Stimulated activated CD4-positive, alpha-beta T cell treated with anti-CD3 and anti-CD28 coated beads, TNF-alpha, amount 100 ng/mL, for 48 hours (primary cell): Measurements from ENCODE around the gene ALK.
A peak's percentile ranks its signal among the peaks of the same experiment; 100 is the strongest.
"Not testable (repeated sequence)": the region's sequence is repeated elsewhere in the genome, so short reads cannot be mapped to it uniquely, and the experiment has no call there.

Experiments
- DNase-seq, 3 donors: peaks; one replicate each; pipeline ENCODE4 v3.0.0-alpha.2; 2020; ENCODE audit warnings: low read depth in 3 of 3

The ALK gene

DNA sequence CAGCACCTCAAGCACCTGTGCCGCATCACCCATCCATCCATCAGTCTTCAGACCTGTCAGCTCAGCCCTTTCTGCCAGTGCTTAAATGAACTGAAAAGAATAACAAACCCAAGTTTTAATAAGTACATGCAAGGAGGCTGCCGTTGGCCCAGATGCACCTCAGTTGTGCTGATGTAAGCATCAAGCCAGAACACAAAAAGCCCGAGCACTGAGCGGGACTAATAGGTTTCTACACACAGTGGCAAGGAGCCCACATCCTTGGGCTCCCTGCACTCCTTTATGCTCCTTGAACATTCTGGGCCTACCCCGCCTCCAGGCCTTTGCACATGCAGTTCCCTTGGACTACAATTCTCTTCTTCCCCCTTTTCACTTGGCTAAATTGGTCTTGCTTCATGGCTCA lies 165.6 kb downstream of the ALK start:
- DNase-seq: no peak

DNA sequence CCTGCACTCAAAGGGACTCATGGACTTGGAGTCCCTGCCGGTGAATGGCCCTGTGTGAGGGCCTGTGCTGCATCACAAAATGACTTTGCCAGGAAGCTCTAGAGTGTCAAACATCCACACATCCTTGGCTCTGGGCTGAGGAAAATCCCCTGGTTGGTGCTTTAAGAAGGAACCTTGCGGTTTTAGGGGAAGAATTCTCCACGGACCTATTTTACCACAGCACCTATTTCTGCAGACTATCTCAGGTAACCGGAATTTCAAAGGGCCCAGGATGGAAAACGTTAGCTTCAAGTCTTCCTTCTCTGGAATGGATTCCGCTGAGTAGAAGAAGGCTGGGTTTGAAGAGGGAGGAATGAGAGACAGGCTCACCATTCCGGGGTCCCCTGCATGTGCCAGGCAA lies 166.2 kb downstream of the ALK start:
- no peak for DNase-seq

DNA sequence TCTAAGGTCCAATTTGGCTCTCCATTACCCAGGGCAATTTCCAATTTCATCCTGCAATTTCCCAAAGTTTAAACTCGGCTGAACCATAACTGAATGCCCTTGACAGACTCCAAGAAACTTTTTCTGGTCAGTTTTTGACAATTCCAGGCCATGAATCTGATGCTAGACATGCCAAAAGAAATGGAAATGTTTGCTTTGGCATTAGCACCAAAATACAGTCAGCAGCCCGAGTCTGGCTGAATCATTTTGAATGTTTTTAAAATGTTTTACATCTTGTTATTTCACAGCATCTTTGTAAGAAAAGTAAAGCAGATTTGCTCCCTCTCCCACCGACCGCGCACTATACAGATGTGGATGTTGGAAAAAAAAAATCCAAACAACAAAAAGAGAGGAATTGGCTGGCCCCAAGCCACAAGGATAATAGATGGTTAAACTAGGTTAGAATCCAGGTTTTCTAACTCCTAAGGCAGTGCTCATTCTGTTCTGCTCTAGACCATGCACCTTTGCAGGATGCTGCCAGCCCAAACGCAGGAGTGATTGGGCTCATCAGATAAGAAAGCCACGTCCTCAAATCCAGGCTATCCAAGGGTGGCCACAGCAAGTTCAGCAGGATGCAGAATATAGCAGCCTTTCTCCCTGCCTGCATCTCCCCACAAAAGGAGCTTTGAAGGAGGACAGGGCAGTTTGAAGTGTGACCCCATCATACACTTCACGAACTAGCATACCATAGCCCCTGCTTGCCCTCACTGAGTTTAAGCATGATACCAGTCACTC lies 167.5 kb downstream of the ALK start:
- DNase-seq: no peak

DNA sequence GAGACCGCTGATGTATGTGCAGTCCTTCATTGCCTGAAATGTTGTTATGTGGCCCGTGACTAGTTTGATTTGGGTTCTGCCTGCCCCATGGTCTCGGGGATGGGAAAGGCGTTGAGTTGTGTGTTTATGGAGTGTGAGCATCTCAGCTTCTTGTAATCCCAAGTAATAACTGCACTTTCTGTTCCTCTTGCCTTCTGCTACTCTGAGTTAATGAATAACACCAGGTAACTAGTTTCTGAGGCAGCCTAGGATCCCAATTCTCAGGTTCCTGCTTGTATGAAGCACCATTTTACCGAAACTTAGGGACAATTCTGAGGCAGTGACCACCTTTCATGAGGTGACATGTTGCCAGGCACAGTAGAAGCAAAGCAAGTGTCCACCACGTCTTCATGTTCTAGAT lies 170.0 kb downstream of the ALK start:
- DNase-seq: no peak

DNA sequence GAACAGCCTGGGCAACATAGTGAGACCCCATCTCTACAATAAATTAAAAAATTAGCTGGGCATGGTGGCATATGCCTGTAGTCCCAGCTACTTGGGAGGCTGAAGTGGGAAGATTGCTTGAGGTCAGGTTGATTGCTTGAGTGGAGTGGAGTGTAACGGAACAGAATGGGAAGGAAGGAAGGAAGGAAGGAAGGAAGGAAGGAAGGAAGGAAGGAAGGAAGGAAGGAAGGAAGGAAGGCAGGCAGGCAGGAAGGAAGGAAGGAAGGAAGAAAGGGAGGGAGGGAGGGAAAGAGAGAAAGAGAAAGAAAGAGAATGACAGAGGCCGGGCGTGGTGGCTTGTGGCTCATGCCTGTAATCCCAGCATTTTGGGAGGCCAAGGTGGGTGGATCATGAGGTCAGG lies 170.9 kb downstream of the ALK start:
- DNase-seq: not testable (repeated sequence)

DNA sequence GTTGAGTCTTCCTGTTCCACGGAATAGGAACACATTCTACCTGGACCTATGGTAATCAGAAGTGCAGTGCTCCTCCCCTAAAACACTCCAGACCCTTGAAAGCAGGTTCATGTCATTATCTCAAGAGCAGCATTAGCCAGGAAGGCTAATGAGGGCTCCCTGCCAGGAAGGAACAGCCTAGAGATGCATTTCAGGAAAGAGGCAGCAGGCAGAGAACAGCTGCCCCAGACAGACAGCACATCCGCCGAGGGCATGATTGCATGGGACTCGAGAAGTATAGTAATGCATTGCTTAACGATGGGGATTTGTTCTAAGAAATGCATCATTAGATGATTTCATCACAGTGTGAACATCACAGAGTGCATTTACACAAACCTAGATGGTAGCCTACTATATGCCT lies 171.5 kb downstream of the ALK start:
- no peak for DNase-seq

DNA sequence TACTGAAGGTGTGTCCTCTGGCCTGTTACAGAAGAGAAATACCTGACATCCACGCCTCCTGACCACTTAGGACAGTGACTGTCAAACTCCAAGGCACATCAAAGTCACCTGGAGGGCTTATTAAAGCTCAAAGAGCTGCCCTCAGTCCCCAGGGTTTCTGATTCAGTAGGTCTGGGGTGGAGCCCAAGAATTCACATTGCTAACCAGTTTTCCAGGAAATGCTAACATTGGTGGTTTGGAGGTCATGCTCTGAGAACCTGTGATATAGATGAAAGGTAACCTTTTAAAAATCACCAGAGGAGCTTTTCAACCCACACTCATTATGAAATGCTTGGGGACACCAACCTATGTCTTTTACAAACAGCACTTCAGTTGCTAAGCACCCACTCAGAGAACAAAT lies 172.3 kb downstream of the ALK start:
- no peak for DNase-seq

DNA sequence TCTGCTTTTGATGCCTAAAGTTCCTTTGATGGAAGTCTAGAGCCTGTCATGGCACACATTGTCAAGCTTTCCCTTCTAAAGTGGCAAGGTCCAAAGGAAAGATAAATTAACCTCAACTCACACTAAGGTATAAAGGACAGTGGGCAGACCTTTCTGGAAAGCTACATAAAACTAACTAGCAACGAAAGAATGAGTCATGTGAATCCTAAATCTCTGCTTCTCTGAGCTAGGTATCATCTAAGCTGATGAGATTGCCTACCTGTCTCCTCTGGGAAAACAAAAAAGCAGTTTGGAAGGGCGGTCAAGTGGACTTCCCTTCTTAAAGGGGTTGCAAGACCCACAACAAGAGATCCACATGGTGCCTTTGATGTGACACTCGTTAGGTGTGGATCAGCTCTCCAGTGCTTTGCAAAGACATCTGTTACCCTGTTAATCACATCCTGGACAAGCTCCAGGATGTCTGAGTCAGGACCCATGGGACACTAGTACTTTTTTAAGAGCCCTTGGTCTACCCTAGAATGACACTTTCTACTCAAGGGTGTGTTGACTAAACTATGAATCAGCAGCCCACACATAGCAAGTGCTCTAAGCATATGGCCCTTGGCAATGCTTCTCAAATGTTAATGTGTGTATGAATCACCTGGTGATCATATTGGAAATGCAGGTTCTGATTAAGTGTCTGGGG lies 173.5 kb downstream of the ALK start:
- DNase-seq: peak; percentile 1 to 7 (median 1)

DNA sequence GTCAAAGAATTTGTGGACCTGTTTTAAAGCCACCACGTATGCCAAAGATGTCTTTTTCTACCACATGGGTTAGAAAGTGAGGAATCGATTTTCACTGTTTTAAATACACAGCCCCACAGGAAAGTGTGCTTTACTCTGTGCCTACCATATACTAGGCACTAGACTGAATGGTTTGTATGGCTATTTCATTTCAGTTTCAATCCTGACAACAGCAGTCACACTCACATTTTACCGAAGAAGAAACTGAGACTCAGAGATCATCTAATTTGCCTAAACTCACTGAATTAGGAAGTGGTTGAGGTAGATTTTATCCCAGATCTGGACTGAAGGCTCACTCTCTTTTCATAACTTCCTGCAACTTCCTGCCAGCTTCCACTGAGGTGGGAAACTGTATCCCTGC lies 176.4 kb downstream of the ALK start:
- DNase-seq: no peak

DNA sequence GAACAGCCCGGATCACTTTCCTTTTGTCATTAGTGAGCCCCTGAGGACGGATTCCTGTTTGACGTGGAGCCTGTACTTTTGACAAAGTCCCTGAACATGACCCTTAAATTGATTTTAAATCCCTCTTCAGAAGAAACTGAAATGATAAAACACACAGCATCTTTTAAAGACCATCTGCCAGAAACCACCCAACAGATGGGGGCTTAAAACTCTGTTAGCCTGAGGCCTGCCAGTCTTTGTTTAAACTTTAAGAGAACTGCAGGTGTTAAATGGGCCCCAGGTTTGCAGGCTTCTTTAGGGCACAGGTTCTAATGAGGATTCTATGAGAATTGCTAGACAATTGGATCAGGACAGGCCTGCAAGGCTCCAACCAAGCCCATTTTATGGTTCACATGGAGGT lies 177.9 kb downstream of the ALK start:
- DNase-seq: no peak

DNA sequence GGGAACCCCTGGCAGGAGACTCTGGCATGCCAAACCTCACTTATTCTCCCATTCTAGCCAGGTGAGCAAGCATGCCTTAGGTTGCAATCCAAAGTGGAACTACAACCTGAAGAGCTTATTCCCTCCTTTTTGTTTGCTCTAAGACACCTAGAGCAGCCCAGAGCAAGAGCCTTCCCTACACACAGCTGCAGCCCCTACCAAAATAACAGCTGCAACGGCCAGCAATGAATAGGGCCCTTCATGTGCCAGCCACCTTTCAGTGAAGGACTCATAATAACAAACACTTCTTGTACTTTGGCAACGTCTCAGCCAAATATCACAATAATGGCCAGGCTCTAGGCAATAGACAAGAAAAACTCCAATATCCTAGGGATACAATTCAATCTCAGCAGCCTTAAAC lies 178.7 kb downstream of the ALK start:
- no peak for DNase-seq

DNA sequence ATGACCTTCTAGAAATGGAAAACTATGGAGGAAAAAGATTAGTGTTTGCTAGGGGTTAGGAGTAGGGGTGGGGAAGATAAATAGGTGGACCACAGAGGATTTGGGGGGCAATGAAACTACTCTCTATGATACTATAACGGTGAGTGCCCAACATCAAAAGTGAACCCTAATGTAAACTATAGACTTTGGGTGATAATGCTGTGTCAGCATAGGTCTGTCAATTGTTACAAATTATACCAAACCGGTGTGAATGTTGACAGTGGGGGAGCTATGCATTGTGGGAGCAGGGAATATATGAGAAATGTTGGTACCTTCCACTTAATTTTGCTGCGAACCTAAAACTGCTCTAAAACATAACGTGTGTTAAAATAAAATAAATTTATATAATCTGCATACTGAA lies 180.3 kb downstream of the ALK start:
- DNase-seq: no peak

DNA sequence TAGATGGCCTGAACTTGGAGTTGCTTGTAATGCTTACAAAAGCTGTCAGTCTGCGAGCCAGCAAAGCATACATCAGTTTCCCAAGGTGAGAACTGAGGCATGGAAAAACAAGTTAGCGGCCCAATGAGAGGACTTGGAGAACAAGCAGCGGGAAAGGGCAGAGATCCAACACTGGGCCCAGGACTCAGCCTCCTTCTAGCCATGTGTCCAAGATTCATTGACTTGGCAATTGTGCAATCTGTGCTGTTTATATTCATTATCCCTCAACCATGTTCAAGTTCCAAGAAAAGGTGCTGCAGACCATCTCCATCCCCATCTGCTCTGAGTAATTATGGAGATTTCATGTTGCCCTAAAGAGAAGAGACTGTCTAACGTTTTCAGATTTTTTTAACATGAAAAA lies 187.4 kb downstream of the ALK start:
- DNase-seq: no peak

DNA sequence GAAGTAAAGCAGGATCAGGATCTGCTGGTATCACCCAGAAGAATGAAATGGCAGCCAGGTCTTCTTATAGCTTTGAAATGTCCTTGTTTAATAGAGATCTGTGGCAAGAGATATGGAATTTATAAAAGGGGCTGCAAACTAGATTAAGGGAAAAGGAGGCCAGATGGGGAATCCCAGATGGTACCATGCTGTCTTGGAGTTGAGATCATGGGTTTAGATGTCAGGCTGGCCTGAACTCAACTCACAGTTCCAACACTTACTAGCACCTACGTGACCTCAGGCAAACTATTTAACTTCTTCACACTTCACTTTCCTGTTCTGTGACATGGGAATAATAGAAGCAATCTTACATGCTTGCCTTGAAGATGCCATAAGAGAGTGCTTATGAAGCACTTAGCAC lies 188.2 kb downstream of the ALK start:
- no peak for DNase-seq

DNA sequence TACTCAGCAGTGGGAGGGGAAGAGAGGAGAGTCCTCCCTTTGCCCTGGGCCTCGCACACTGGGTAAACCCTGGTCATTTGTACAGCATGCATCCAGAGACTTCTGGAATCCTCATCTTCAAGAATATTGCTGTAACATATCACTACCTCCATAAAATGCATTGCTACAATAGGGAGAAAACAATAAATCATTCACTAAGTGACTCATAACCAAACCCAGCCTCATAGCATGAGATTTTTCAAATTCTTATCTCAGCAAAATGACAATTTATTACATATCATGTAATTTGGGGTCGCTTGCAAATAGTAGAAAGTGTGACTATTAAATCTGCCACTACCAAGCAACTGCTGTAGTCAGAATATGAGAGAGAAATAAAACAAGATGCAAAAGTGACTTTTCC lies 189.4 kb downstream of the ALK start:
- DNase-seq: no peak

DNA sequence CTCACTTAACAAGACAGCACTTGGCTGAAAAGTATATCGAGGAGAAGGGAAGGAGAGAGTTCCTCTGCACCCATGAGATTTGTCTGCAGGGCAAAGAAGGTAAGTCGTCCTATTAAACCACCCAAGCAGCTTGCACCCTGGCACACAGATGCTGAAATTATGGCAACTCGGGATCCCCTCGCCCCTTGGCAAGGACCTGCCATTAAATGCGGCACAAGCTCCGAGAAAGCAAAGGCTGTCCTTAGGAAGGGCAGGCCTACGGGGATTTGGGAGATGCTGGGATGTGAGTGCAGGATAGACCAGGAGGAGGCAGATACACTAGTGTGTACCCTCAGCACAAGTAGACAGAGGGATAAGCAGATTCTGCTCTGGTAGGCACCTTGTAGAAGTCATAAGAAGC lies 191.5 kb downstream of the ALK start:
- no peak for DNase-seq

DNA sequence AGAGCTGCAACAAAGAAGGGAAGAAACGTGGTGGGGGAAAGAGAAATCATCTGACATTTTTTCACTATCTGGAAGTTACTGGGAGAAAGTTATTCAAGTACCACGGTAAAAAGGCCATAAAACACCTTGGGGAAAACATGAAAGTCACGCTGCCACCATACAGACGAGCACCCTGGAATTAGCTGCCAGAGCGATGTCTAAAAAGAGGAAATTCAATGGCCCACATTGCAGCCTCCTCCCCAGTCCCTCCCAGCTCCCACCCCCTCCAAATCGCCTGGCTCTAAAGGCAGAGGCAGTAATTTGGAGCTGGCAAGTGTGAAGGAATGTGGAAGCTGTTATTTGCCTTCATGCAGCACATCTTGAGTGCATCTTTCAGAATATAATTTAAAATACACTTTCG lies 192.0 kb downstream of the ALK start:
- DNase-seq: no peak

DNA sequence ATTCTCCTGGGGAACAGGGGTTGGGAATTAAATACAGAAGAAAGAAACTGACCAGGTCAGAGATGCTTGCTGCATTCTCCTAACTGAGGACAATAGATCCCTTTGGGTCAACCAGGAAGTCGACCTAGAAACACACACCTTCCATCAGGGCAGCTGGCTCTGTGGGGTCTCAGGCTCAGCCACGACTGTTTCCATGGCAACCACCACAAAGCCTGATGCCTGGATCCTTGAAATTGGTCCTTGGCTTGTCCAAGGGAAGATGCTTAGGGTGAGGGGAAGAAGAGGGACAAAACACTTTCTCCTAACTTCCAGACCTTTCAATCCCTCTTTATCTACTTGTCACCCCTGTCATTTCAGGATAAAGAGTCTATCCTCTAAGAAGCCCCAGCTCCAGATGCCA lies 194.4 kb downstream of the ALK start:
- DNase-seq: no peak

DNA sequence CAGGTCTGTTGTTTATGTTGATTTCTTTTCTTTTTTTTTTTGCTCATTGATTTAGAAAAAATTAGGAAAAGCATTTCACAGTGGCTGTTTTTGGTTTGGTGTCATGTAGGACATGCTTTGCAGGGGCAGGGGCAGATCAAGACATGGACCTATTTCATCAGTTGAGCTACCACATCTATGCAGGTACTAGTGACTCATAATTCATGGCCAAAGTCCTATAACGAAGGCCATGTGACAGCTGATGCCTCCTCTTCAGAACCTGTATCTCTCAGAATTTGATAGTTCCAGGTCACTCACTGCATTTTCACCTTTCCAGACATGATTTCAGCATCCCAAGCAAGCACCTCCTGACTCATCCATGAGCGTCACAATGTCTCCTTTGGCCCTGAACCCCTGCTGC lies 195.8 kb downstream of the ALK start:
- DNase-seq: no peak

DNA sequence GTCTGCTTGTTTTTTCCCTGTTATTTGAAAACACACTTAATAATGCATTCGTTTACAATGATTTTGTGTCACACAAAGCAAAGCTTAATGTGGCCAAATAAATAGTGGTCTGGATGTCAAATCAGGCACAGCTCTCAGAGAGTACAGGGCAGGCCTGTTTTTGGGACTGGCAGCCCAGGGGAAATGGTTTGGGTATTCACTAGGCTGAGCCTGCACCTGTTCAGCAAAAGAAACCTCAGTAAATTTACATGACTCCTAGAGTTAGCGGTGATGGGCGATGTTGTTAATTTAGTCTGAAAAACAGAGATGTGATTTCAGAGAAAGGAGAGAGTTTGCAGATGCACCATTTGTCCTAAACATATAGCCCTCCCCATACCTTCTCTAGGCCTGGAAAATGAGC lies 197.1 kb downstream of the ALK start:
- DNase-seq: no peak

DNA sequence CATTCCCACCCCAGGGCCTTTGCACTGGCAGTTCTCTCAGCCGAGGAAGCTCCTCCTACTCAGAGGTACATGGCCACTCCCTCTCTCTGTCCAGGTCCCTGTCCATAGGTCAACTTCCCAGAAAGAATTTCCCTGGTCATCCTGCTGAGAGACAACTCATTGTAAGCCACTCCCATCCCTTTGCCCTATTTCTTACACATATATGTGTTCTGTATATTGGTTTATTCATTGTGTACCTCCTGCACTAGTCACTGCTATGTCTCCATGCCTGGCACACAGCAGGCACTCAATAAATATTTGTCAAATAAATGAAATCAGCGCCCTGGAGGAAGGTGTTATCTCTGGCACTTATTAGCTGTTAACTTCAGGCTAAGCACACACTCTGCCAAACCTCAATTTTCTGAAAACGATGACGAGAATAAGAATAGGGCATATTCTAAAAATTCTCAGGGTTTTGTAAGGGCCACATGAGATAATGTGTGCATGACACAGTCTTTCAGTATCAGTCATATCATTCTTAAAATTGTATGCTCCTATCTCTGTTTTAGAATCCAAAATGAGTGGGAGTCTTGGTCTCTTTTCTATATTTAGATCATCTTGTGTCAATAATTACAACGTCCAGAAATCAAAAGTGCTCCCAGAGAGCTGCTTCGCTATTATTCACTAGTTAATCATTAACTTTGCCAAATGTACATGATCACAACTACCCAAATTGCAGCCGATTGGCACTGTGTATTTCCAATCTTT lies 198.0 kb downstream of the ALK start:
- no peak for DNase-seq

DNA sequence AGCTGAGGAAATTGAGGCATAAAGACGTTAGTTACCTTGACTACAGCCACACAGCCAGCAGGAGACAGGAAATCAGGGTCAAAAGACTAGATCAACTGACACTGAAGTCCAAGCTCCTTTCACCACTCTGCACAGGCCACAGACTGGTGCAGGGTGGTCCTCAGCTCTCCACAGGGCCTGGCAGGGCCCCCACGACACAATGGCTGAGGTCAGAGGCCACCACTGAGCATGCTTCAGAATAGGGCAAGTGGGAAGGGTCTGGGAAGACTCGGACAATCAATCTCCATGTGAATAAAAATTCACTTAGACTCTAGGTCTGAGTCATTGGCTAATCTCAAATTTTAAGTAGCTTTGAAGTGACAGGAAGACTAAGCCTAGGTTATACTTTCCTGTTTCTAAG lies 201.7 kb downstream of the ALK start:
- no peak for DNase-seq

DNA sequence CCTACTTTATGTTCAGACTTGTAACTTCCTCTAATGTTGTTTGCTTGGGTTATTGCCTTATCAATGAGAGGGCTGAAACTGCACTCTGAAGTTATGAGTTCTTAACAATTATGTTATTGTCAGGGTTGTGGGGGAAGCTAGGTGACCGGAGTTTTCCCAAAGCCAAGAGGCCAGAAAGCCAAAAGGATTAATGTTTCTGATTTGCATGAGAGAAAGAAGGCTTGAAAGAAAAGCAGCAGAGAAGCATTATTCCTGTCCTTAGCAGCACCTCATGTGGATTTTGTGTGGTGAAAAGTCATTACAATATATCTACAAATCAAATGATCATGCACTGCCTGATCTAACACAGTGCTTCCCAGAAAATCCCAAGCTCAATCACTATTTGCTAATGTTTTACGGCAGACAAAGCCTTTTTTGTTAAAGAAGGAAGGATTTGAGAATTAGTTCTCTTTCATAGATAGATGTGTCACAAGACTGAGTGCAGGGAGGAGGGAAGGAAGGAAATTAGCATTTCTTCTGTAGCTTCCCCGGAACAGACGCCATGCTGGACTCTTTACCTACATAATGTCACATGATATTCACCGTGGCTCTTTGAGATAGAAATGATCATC lies 203.2 kb downstream of the ALK start:
- DNase-seq: no peak
